ENCODE data around the gene ABRACL.

DNA sequence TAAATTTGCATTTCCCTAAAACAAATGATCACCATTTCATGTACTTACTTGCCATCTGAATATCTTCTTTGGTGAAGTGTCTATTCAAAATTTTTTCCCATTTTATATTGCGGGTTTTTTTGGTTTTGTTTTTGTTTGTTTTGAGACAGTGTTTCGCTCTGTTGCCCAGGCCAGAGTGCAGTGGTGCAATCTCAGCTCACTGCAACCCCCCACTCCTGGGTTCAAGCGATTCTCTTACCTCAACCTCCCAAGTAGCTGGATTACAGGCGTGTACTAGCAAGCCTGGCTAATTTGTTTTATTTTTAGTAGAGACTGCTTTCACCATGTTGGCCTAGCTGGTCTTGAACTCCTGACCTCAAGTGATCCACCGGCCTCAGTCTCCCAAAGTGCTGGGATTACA is 31.4 kb upstream of the ABRACL start:
- TF ChIP-seq, protein P1, sequence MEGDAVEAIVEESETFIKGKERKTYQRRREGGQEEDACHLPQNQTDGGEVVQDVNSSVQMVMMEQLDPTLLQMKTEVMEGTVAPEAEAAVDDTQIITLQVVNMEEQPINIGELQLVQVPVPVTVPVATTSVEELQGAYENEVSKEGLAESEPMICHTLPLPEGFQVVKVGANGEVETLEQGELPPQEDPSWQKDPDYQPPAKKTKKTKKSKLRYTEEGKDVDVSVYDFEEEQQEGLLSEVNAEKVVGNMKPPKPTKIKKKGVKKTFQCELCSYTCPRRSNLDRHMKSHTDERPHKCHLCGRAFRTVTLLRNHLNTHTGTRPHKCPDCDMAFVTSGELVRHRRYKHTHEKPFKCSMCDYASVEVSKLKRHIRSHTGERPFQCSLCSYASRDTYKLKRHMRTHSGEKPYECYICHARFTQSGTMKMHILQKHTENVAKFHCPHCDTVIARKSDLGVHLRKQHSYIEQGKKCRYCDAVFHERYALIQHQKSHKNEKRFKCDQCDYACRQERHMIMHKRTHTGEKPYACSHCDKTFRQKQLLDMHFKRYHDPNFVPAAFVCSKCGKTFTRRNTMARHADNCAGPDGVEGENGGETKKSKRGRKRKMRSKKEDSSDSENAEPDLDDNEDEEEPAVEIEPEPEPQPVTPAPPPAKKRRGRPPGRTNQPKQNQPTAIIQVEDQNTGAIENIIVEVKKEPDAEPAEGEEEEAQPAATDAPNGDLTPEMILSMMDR (IDR thresholded peaks at IDR 0.05) = no peak
- TF ChIP-seq POLR2A (IDR thresholded peaks at IDR 0.05) (no peak), POLR2AphosphoS5 (IDR thresholded peaks at IDR 0.05) (no peak)

Data from upper lobe of left lung (tissue), 4 donors.